HCT116 (cell line): ENCODE results near the gene PRDM1. TPM values are rescaled to one million over a fixed set of nuclear protein-coding genes. Genes with fewer than 3 reads are reported as not detected.

ENCODE experiments used
- ATAC-seq: fragments of 200-7000 bp; cut with Tn5 transposase; 2 replicates; pipeline ENCODE4 v1.9.1; 2020; ENCODE audit warnings: mild to moderate bottlenecking, moderate library complexity
- BruUV-seq: library from RNA; stranded (reverse); fragments of 400-500 nt; replicated peaks from 2 replicates; lab custom pipeline; 2021; lab: Mats Ljungman, UMichigan
- CTCF ChIA-PET: fragments of 300-600 bp; sonication (Branson Sonifier 250); formaldehyde crosslinking; loops from one replicate; lab custom pipeline; 2021; ENCODE audit warnings: antibody characterized with exemption; lab: Charles Lee
- POLR2A ChIA-PET: fragments of 300-600, 350-600 bp; sonication (Branson Sonifier 250); formaldehyde crosslinking; loops from one replicate; lab custom pipeline; 2021; ENCODE audit warnings: antibody characterized with exemption; lab: Charles Lee
- RAD21 ChIA-PET, 2 experiments: fragments of 300-600 bp; sonication (Branson Sonifier 250); formaldehyde crosslinking; loops; one replicate each; lab custom pipeline; 2023; ENCODE audit warnings: low total read pairs in 2 of 2; ENCODE audit not compliant: uncharacterized antibody in 2 of 2, unreplicated experiment in 2 of 2, low non-redundant PET in 1 of 2; lab: Charles Lee
- DNase-seq: peaks from one replicate; pipeline ENCODE4 v3.0.0-alpha.2; 2010; ENCODE audit warnings: low read depth, low spot score
- H2AFZ ChIP-seq: fragments of 200-600 bp; shearing (Covaris generic), sonication (generic); 2 replicates; pipeline ENCODE4 v1.6.1; 2017; ENCODE audit warnings: low read depth, mixed run types, mixed read lengths, antibody characterized with exemption, low read length; ENCODE audit not compliant: poor library complexity, severe bottlenecking
- H3K27ac ChIP-seq: 2 replicates; pipeline ENCODE4 v1.5.1; 2012; ENCODE audit warnings: low read depth, low read length
- H3K27me3 ChIP-seq: fragments of 200-600 bp; sonication (generic); 2 replicates; pipeline ENCODE4 v1.6.1; 2016; ENCODE audit warnings: mixed run types, low read length, mixed read lengths; ENCODE audit not compliant: insufficient read depth
- H3K36me3 ChIP-seq, 2 experiments: fragments of 200-500 bp in 1 of 2; fragments of 200-600 bp in 1 of 2; sonication (Bioruptor generic) in 1 of 2; sonication (generic) in 1 of 2; 2 replicates each; pipeline versions ENCODE4 v1.5.1 to v1.6.1; 2014 to 2016; ENCODE audit warnings: low read length in 2 of 2, inconsistent platforms in 1 of 2, mixed read lengths in 1 of 2, mixed run types in 1 of 2; ENCODE audit not compliant: insufficient read depth in 2 of 2, control insufficient read depth in 1 of 2
- H3K4me1 ChIP-seq, 2 experiments: fragments of 200-600 bp in 1 of 2; sonication (generic) in 1 of 2; 2 replicates each; pipeline versions ENCODE4 v1.5.1 to v1.6.1; 2012 to 2017; ENCODE audit warnings: low read length in 2 of 2, inconsistent platforms in 1 of 2, mild to moderate bottlenecking in 1 of 2, mixed read lengths in 1 of 2, mixed run types in 1 of 2, moderate library complexity in 1 of 2; ENCODE audit not compliant: insufficient read depth in 2 of 2, control insufficient read depth in 1 of 2
- H3K4me2 ChIP-seq: fragments of 200-600 bp; sonication (generic); 2 replicates; pipeline ENCODE4 v1.6.1; 2017; ENCODE audit warnings: mixed run types, low read length, mixed read lengths
- H3K4me3 ChIP-seq, 2 experiments: fragments of 200-600 bp in 1 of 2; sonication (generic) in 1 of 2; replicated peaks in 1 of 2; 2 replicates each; pipeline ENCODE4 v1.5.1; 2011 to 2016; ENCODE audit warnings: low read length in 2 of 2, control low read depth in 1 of 2, low read depth in 1 of 2, mild to moderate bottlenecking in 1 of 2, mixed read lengths in 1 of 2, mixed run types in 1 of 2
- H3K79me2 ChIP-seq: fragments of 200-600 bp; sonication (generic); 2 replicates; pipeline ENCODE4 v1.6.1; 2017; ENCODE audit warnings: mild to moderate bottlenecking, mixed run types, low read length, moderate library complexity, mixed read lengths; ENCODE audit not compliant: insufficient read depth
- H3K9ac ChIP-seq: fragments of 200-600 bp; sonication (generic); 2 replicates; pipeline ENCODE4 v1.6.1; 2016; ENCODE audit warnings: low read length, mixed read lengths
- H3K9me2 ChIP-seq: fragments of 200-600 bp; sonication (generic), shearing (Covaris generic); 2 replicates; pipeline ENCODE4 v1.6.1; 2017; ENCODE audit warnings: mixed run types, mild to moderate bottlenecking, moderate library complexity; ENCODE audit not compliant: insufficient read depth
- H3K9me3 ChIP-seq, 2 experiments: fragments of 200-500 bp in 1 of 2; fragments of 200-600 bp in 1 of 2; sonication (Bioruptor generic) in 1 of 2; sonication (generic) in 1 of 2; 2 replicates each; pipeline ENCODE4 v1.6.1; 2014 to 2017; ENCODE audit warnings: low read length in 2 of 2, mixed read lengths in 2 of 2, inconsistent platforms in 1 of 2, low read depth in 1 of 2, mild to moderate bottlenecking in 1 of 2, mixed run types in 1 of 2, moderate library complexity in 1 of 2; ENCODE audit not compliant: control insufficient read depth in 1 of 2, insufficient read depth in 1 of 2
- H4K20me1 ChIP-seq: fragments of 200-600 bp; sonication (generic), shearing (Covaris generic); 2 replicates; pipeline ENCODE4 v1.6.1; 2017; ENCODE audit warnings: mixed run types, mild to moderate bottlenecking, moderate library complexity; ENCODE audit not compliant: insufficient read depth
- CTCF ChIP-seq, 3 experiments: fragments of 200-600 bp in 1 of 3; sonication (generic) in 1 of 3; IDR thresholded peaks in 2 of 3; conservative IDR thresholded peaks in 1 of 3; 2 replicates each; pipeline ENCODE4 v1.5.1; 2012 to 2017; ENCODE audit warnings: low read depth in 2 of 3, low read length in 2 of 3, antibody characterized with exemption in 1 of 3, borderline replicate concordance in 1 of 3, control low read depth in 1 of 3, mild to moderate bottlenecking in 1 of 3, mixed read lengths in 1 of 3, mixed run types in 1 of 3, moderate library complexity in 1 of 3; ENCODE audit not compliant: insufficient read depth in 1 of 3
- EZH2 ChIP-seq: fragments of 200-600 bp; sonication (generic); IDR thresholded peaks from 2 replicates; pipeline ENCODE4 v1.6.1; 2017; ENCODE audit warnings: antibody characterized with exemption, mixed run types
- JUND ChIP-seq: IDR thresholded peaks from 2 replicates; pipeline ENCODE4 v1.6.1; 2012
- POLR2AphosphoS5 ChIP-seq: IDR thresholded peaks from 2 replicates; pipeline ENCODE4 v1.6.1; 2011; ENCODE audit warnings: mild to moderate bottlenecking, low read depth, low read length, moderate library complexity
- SIN3A ChIP-seq: IDR thresholded peaks from 2 replicates; pipeline ENCODE4 v1.6.1; 2012; ENCODE audit warnings: low read depth
- SP1 ChIP-seq: IDR thresholded peaks from 2 replicates; pipeline ENCODE4 v1.6.1; 2012; ENCODE audit warnings: low read depth
- SRF ChIP-seq: IDR thresholded peaks from 2 replicates; pipeline ENCODE4 v1.6.1; 2012; ENCODE audit warnings: low read depth
- ZNF274 ChIP-seq: fragments of 200-500 bp; sonication (Bioruptor generic); IDR thresholded peaks from 2 replicates; pipeline ENCODE4 v1.6.1; 2014; ENCODE audit warnings: mild to moderate bottlenecking, low read depth, low read length, inconsistent platforms
- intact Hi-C: fragments of 100-400 bp; cut with micrococcal nuclease; formaldehyde crosslinking; loops from 2 replicates; pipeline ENCODE4 v1.10.0; 2022
- total RNA-seq: library from RNA; stranded (reverse); gene quantifications from one replicate; pipeline ENCODE4 v1.2.1, GENCODE V29; 2021; ENCODE audit not compliant: unreplicated experiment

PRDM1 gene
- total RNA-seq, 1 experiment from 2014 or later, result 3.4 TPM

GRCh38 chr6:106138151-106138550 is 52.0 kb downstream of the PRDM1 start:
- no TSS peak for BruUV-seq
- Histone ChIP-seq H3K9me3 (no peaks in the 10 kb centered on the region), H3K27ac (no peak overlapping the region), H3K4me3 (no peak overlapping the region), H3K4me2 (no peak overlapping the region), H3K4me1 (peaks cover 20 to 50% of the 10 kb centered on the region in 2 experiments), H3K27me3 (no peaks in the 10 kb centered on the region), H3K36me3 (no peaks in the 10 kb centered on the region), H3K79me2 (no peaks in the 10 kb centered on the region), H4K20me1 (no peaks in the 10 kb centered on the region), H2AFZ (no peak overlapping the region), H3K9me2 (no peaks in the 10 kb centered on the region), H3K9ac (no peak overlapping the region)
- no peak for DNase-seq
- TF ChIP-seq ZNF274 (no peak), SRF (no peak), SP1 (no peak), POLR2AphosphoS5 (no peak), JUND (no peak), CTCF (IDR thresholded peaks at IDR 0.05 in 2 of 3, conservative IDR thresholded peaks at IDR 0.05 in 1 of 3; ENCODE audit: borderline replicate concordance in 1 of 3, insufficient read depth in 1 of 3, low read depth in 2 of 3, low read length in 2 of 3) (no peak), SIN3A (no peak), EZH2 (no peak)
- no peak for ATAC-seq
- ChIA-PET CTCF (no interaction called here), RAD21 (no interaction called here), POLR2A (no interaction called here)
- intact Hi-C loops, result no loop called here
